DMS 273 (cell line): ENCODE results near the gene ASB2.

Source experiments
- DNase-seq: peaks from one replicate; lab custom pipeline; 2025; ENCODE audit not compliant: unreplicated experiment; lab: John Stamatoyannopoulos, UW

The ASB2 gene

DNA sequence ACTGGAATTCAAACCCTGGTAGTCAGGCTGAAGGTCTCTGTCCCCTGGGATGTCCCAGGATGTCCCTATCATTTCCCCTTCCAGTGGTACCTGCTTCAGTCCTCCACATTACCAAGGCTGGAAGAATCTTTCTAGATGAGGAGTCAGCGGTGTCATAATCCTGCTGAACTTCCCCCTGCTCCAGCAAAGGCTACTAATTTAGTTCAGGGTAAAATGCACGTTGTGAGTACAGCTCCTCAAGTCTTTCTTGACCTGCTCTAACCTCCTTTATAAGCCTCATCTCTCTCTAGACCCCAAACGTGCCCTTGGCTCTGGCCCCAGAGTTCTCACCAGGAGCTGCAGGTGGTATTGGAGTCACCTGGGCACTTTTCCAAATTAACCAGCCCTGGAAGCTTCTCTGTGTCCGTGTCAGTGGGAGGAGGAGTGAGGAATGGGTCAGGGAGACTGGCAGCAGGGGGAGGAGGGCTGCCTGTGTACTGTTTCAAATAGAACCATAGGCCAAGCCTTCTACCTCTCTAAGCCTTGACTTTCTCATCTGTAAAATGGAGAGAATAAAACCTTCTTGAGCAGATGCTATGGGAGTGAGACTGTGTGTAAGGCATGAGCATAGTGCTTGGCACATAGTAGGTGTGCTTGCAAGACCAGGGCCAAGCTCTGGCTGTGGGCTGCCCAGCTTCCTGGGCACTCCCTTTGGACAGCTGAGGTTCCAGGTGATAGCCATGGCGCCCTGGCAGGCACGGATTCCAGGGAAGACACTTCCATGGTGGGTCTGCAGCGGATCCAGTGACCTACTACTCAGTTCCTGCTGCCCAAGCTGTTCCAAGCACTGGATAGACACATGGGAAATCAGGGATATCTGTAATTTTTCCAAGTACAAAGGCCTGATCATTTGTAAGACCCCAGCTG, 24.5 kb downstream of the ASB2 start:
- DNase-seq = peak; percentile 22

DNA sequence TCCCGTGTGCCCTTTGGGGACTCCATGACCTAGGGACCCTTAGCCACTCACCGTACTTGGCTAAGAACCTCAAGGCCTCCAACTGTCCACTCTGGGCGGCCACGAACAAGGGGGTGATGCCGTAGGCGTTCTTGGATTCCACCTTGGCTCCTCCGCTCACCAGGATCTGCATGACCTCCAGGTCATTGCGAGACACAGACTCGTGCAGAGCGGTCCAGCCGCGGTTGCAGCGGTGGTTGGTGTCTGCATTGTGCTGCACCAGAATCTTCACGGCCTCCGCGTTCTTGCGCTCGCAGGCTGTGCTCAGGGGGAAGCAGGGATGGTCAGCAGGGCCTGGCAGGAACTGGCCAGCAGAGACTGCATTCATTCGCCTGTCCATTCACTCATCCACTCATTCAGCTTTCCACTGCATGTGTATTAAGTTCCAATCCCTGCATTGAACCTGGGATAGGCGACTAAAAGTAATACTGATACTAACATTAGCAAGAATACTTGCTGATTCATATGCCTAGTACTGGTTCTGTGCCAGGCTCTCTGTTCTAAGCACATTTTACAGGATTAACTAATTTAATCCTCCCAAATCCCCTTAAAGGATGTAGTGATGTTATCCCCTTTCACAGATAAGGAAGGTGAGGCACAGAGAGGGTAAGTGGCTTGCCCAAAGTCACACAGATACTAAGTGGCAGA, 25.3 kb downstream of the ASB2 start:
- no peak for DNase-seq

DNA sequence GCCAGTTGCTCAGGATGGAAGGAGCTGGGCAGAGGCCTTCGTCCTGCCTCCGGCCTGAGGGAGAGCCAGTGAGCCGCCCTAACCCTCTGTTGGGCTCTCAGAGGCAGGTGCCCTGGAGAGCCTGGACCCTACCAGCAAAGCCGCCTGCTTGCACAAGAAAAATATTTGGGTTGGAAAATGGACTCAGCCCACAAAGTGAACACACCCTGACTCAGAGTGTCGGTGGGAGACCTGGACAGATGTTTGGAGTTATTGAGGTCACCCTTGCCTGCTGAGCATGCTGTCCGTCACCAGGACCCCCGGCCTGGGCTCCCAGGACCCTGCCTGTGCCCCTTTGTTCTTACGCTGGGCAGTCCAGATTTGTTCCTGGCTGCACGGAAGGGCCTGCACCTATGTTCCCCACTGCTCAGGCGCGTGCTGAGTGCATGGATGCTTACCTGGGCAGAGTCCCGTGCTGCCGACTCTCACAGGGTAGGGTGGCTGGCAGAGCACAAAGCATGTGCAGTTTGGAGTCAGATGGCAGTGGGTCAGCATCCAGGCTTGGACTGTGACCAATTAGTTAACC, 26.8 kb downstream of the ASB2 start:
- no peak for DNase-seq

DNA sequence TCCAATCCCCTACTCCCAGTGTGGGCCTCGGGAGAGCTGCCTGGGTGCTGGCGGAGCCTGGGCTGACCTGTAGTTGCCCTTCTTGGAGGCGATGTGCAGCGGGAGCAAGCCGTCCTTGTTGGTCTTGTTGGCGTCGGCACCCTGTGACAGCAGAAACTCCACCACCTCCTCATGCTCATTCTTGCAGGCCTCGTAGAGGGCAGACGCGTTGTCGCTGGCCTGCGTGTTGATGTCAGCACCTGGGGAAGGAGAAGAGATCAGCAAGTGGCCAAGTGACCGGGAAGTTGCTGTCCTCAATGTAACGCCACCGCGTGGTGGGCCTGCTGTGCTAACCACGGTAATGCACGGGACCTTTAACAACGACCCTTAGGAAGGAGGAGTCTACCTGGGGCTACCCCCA, 29.1 kb downstream of the ASB2 start:
- DNase-seq = no peak

DNA sequence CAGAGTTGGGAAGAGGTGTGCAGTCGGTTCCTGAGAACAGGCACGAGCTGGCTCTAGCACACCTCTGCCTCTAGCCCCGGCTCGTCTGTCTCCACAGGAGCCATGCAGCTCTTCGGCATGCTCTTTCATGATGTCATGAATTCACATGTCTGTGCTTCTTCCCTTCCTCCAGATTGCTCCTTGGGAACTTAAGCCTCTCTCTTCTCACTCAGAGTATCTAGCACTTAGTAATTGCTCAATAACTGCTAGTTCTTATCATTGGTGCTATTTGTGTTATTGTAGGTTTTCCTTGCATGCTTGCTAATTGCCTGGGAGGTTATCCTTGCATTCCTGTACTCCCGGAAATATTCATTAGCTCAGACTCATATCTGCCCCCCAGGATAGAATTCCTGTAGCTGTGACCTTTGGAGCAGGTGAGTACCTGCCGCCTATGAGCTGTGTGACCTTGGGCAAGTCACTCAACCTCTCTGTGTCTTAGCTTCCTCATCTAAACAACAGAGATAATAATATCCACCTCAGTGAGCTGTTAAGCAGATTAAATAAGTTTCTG, 29.8 kb downstream of the ASB2 start:
- DNase-seq = no peak

DNA sequence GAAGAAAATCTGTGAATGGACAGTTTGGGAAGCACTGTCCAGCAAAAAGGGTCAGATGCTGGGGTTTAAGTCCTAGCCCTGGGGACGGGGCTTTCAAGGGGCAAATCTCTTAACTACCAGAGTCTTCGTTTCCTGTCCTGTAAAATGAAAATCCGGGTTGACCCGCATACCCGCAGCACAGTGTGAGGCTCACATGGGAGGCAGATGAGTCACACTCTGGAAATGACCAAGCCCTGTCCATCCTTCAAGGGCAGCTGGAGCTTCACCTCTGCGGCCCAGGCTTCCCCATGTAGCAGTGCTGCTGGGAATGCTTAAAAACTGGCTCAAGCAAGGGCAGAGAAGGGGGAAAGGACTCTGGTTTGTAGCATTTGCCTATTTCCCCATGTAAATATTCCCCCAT, 30.3 kb downstream of the ASB2 start:
- no peak for DNase-seq

DNA sequence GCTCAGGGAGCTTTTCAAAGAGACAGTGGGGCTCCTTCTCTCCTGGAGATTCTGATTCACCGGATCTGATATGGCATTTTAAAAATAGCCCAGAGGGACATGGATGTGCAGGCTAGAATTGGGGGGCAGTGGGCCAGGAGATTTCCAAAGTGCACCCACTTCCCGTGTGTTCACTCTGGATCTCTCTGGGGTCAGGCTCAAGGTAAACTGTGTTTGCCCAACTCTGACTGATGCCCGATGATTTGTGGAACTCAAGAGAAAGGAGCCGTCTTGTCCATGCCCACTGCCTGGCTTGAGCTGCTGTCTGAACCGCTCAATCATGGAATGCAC, 31.3 kb downstream of the ASB2 start:
- no peak for DNase-seq

DNA sequence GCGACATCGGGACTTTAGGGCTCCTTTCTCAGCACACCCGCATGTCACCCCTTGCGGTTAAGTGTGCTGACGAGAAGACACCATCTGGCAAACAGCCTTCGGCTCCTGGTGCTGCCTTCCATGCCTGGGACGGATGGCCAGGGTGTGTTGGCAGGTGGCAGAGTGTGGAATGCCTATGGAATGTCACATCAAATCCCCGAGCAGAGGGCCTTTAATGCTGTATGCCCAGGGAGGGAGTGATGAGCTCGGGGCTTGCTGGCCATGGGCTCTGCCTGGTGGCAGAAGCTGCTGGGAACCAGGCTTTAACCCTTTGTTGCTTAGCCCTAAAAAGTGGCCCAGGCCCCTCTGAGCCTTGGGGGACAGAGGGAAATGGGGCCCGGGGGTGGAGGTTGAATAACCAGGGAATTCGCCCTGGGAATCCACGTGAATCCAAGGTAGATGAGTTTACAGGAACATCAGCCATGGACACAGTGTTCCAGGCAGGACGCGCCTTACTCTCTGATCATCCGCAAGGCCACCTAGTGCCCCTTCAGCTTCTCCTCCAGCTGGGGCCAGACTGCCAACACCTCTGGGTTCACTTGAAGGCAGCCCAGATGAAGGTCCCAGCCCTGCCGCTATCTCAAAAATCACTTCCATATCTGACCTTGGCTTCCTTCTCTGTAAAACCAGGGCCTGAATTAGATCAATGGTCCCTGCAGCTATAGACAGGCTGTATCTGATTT, 31.9 kb downstream of the ASB2 start:
- DNase-seq = peak; percentile 52

DNA sequence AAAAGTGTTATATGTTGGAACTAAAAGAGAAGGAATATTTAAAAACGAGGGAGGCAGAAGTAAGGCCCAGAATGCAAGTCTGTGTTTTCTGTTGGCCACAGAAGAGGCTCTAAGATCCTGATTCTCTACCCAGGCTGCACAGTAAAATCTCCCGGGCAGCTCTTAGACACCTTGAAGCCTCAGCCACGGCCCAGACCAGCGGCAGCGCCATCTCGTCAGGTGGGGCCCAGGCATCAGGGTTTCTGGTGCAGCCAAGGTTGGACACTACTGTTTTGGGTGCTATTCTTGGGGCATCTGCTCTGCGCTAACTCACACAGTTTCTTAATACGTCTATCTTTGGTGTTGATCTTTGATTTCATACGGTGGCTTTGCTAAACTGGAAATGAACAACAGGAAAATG, 32.4 kb downstream of the ASB2 start:
- DNase-seq = no peak

DNA sequence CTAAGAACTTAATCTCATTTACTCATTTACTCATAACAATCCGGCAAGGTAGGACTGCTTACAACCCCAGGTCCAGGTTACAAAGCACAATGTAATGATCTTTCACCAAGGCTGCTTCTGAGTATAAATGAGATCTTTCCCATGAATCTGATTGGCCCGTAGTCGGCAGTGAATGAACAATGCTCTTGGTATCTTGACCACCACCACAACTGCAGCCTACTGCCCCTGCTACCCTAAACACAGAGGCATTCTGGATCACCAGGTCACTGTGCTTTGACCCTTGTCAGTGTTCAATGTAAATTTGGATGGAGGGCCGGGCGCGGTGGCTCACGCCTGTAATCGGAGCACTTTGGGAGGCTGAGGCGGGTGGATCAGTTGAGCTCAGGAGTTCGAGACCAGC, 33.3 kb downstream of the ASB2 start:
- no peak for DNase-seq

DNA sequence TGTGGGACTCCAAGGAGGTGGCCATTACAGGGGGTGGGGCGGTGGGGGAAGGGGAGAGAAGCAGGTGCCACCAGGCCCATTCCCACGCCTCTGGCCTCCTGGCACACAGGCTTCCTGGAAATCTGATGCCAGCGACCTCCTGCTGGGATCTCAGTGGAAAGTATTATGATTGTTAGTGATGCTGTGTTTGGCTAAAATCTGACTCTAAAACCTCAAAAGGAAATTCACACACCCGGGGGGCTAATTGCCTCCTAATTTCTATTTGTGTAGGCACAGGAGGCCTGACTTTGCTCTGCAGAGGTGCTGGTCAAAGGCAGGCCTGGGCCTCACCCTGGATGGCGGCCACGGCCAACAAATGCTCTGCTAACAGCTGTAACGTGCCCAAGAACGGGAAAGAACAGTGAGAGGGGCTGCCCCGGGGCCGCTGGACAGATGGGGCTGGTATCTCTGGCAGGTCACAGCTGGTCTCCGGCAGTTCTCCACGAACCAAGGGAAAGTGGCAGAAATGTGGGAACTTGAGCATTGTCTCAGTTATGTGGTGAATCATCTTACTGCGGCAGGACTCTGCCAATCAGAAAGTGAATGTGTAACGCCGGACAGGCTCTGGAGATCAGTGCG, 35.0 kb downstream of the ASB2 start:
- peak; percentile 91 for DNase-seq

DNA sequence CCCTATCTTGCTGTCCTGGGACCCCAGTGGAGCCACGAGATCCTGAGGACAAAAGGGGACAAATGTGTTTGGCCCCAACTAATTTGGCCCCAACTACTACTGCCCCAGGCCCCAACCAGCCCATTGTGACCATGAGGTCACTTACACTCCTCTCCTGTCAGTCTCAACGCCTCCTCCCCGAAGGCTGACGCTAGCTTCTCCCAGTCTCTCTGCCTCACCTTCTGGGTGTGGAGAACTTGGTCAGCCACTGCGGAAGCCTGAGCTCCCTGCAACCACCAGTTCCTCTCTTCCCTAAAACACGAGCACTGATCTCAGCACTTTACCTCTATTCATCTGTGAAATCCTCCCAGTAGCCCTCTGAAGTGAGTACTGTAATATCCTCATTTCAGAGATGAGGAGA, 35.9 kb downstream of the ASB2 start:
- no peak for DNase-seq

DNA sequence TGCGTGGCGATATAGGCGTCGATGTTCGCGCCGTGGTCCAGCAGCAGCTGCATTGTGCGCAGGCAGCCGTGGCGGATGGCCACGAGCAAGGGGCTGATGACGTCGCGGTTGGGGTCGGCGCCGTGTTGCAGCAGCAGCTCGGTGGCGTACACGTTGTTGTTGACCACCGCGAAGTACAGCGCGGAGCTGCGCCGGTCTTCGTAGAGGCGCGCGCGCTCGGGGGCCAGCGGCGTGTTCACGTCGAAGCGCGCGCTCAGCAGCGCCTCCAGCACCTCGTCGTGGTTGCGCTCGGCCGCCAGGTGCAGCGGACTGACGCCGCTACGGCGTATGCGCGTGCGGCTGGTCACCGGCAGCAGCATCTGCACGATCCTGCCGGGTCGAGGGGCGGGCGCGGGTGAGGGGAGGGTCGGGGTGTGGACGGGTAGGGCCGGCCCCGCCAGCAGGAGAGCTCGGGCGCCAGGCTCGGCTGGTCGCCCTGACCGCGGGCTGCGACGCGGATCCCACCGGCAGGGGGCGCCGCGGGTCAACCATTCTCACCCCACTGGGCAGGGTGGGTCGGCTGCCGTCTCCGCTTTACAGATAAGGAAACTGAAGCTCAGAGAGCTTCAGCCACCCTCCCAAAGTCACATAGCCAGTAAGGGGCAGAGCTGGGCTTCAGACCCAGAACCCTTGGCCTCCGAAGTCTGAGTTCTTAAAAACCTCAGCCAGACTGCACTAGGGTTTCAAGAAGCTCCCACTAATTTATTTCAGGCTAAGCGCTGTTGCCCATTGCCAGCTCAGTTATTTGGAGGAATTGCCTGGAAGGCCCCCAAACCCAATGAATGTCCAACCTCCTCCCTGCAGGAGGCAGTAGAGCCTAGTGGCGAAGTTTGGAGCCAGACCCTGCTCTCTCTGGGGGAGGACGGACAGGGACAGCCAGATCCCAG, 36.8 kb downstream of the ASB2 start:
- peak; percentile 81 for DNase-seq

DNA sequence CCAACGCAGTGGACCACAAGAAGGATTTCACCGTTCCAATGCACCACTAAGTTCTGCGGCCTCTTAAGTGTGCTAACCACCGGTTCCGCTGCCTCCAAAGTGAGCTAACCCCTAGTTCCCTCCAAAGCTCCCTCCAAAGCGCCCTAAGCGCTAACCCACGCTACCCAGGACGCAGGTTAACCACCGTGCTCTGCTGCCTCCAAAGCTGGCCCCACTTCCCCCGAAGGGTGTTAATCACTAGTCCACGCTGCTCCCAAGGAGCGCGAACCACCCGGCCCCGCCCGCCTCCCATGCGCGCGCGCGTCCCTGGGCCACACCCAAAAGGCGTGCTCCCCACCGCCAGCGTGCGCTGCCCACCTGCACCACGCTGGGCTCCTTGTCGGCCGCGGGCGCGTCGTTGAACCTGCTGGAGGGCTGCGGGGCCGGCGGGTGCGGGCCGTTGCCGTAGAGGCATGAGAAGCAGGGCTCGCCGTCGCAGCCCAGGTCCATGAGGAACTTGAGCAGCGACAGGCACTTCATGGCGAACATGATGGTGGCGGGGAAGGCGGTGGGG, 37.5 kb downstream of the ASB2 start:
- DNase-seq = no peak

DNA sequence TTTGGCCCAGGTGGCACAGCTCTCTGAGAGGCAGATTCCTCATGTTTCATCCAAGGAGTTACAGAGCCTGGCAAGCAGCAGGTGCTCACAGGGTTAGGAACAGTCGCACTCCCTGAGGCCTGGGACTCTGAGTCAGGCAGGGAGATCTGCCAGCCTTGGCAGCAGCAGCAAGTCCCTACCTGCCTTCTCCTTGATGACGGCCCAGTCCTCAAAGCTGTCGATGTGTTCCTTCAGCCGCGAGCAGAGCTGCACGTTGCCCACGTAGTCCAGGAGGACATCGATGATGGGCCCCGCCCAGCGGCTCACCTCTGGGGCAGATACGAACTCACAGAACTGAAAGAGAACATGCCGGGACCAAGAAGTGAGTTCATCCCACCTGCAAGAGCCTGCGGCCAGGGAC, 38.9 kb downstream of the ASB2 start:
- DNase-seq = peak; percentile 78

DNA sequence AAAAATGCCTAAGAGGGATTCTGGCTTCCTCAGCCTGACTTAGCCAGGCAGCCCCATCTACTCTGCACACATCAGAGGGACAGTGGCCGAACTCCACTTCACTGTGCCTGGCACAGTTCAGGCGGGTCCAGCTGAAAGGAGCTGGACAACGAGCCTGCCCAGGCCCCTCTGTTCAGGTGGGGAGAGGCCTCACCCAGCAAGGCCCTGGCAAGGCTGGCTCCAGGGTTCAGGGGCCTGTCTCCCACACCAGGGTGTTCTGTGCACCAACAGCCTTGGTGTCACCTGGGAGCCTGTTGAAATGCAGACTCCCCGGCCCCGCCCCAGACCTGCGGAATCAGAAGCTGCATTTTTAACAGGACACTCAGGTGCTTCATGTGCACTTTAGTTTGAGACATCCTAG, 39.4 kb downstream of the ASB2 start:
- no peak for DNase-seq

DNA sequence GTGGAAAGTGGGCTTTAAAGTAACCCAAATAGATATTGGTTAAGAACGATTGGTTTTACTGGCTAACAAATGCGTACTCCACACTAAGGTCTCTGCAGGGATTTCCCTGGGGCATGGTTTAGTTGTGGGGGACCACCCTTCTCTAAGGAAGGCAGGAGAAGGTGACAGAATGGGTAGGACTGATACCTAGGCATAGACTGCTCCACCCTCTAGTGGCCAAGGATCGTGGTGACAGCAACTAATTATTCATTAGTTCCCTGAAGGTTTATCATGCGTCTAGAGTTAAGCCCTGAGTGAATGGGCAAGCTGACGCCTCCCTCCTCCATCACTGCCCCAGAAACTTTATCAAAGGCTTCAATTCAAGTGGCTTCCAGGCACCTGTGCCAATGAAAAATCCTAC, 40.1 kb downstream of the ASB2 start:
- DNase-seq = peak; percentile 75

DNA sequence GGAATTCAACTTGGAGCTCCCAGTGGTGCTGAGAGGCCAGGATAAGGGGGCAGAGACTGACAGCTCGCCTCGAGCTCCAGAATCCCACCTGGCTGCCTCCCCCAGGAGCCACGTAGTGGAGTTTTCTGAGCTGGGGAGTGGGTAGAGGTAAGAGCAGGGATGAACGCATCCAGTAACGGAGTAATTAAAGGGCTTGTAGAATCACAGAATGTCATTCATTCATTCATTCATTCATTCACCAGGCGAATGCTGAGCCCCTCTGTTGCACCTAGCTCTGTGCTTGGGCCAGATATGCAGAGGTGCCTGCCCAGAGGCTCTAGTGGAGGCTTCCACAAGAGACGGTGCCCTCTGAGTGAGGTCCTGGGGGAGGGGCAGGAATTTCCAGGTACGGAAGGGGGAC, 41.2 kb downstream of the ASB2 start:
- no peak for DNase-seq

DNA sequence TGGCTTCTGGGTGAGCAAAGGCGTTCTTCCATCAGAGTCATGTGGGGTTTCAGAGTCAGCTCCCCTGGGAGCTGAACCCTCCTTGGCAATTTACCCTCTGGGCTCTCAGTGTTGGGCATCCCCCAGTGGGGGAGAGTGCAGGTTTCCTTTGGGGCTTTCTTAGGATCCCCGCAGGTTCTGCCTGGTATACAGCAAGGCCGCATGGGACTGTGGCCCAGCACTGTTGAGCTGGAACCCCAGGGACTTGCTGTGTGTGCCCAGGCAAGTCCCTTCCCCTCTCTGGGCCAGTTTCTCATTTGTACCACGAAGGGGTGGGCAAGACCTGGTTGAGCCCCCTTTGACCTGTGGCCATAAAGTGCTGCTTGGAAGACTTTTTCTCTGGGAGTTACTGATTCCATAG, 43.7 kb downstream of the ASB2 start:
- no peak for DNase-seq

DNA sequence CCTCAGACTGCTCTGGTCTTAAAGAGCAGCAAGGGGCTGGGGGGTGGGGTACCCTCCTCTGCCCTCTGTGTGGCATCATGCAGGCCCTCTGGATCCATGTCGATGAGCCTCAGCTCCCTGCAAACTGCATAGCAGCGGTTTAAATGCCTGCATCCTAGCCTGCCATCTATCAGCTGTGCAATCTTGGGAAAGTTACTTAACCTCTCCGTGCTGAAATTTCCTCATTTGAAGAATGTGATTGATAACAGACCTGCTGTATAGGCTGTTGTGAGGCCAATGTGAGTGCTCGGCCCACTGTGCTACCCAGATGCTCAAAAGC, 45.4 kb downstream of the ASB2 start:
- no peak for DNase-seq
